A549 (cell line): ENCODE data around the gene GABBR2. TPM values are rescaled to one million over a fixed set of nuclear protein-coding genes. Genes with fewer than 3 reads are reported as not detected.

ENCODE experiments used
- ATAC-seq, 2 experiments: fragments of 200-7000 bp in 1 of 2; fragments of >200 bp in 1 of 2; cut with Nextera tagmentation in 1 of 2; cut with Tn5 transposase in 1 of 2; 3 replicates each; pipeline versions ENCODE4 v1.8.0 to v1.9.1; 2018 to 2020; ENCODE audit warnings: mild to moderate bottlenecking in 1 of 2, moderate library complexity in 1 of 2
- CTCF ChIA-PET: fragments of 300-600 bp; sonication (Branson Sonifier 250); formaldehyde crosslinking; extraction: SDS; loops from one replicate; lab custom pipeline; 2021; ENCODE audit warnings: antibody characterized with exemption, inconsistent platforms; lab: Yijun Ruan, JAX
- POLR2A ChIA-PET: fragments of 350-600 bp; formaldehyde crosslinking; extraction: SDS; loops from one replicate; lab custom pipeline; 2021; ENCODE audit warnings: antibody characterized with exemption, inconsistent platforms; lab: Yijun Ruan, JAX
- DNase-seq, 2 experiments: peaks; one replicate each; pipeline versions ENCODE4 v3.0.0 to v3.0.0-alpha.2; 2011 to 2016; ENCODE audit warnings: low read depth in 1 of 2, low spot score in 1 of 2
- FAIRE-seq: peaks from 2 replicates; lab custom pipeline; 2011; peaks lifted over from hg19 to GRCh38; lab: Jason Lieb, UNC
- H3K27ac ChIP-seq, 2 experiments: fragments of >200 bp; sonication (Bioruptor Twin); formaldehyde crosslinking; 3 replicates each; pipeline ENCODE4 v1.5.1; 2016 to 2017
- H3K4me1 ChIP-seq: fragments of >200 bp; sonication (Bioruptor Twin); formaldehyde crosslinking; 3 replicates; pipeline ENCODE4 v1.6.1; 2016
- H3K4me2 ChIP-seq: fragments of >200 bp; sonication (Bioruptor Twin); formaldehyde crosslinking; 3 replicates; pipeline ENCODE4 v1.6.1; 2016
- H3K4me3 ChIP-seq: fragments of >200 bp; sonication (Bioruptor Twin); formaldehyde crosslinking; 3 replicates; pipeline ENCODE4 v1.5.1; 2016
- H3K9me3 ChIP-seq: fragments of >200 bp; sonication (Bioruptor Twin); formaldehyde crosslinking; 3 replicates; pipeline ENCODE4 v1.6.1; 2016
- CEBPB ChIP-seq, 2 experiments: fragments of >200 bp in 1 of 2; sonication (Bioruptor Twin) in 1 of 2; formaldehyde crosslinking in 1 of 2; IDR thresholded peaks; 2 replicates each; pipeline ENCODE4 v1.6.1; 2012 to 2016
- CHD4 ChIP-seq: fragments of 200-600 bp; sonication (generic); IDR thresholded peaks from 2 replicates; pipeline ENCODE4 v1.6.1; 2016; ENCODE audit warnings: antibody characterized with exemption, mild to moderate bottlenecking, borderline replicate concordance
- E2F6 ChIP-seq: IDR thresholded peaks from 2 replicates; pipeline ENCODE4 v1.6.1; 2012; ENCODE audit warnings: low read depth, borderline replicate concordance
- GATA3 ChIP-seq: IDR thresholded peaks from 2 replicates; pipeline ENCODE4 v1.6.1; 2012; ENCODE audit warnings: borderline replicate concordance
- HES2 ChIP-seq: fragments of >200 bp; sonication (Bioruptor Twin); formaldehyde crosslinking; IDR thresholded peaks from 2 replicates; pipeline ENCODE4 v1.6.1; 2016
- HEYL ChIP-seq: fragments of 250-450 bp; sonication (Bioruptor Pico); IDR thresholded peaks from 2 replicates; pipeline ENCODE4 v1.8.0; 2021; ENCODE audit warnings: mild to moderate bottlenecking, moderate library complexity
- MAFK ChIP-seq: fragments of 450-650 bp; IDR thresholded peaks from 2 replicates; pipeline ENCODE4 v1.6.1; 2014; ENCODE audit not compliant: partially characterized antibody
- MAX ChIP-seq: IDR thresholded peaks from 2 replicates; pipeline ENCODE4 v1.6.1; 2012
- NFE2L2 ChIP-seq: fragments of 150-350 bp; conservative IDR thresholded peaks from 2 replicates; pipeline ENCODE4 v1.6.1; 2014; ENCODE audit warnings: low read length
- NPAS2 ChIP-seq: fragments of 250-450 bp; sonication (Bioruptor Pico); IDR thresholded peaks from 2 replicates; pipeline ENCODE4 v1.8.0; 2022; ENCODE audit warnings: mild to moderate bottlenecking, moderate library complexity, borderline replicate concordance
- POLR2AphosphoS2 ChIP-seq: conservative IDR thresholded peaks from 2 replicates; pipeline ENCODE4 v1.6.1; 2012; ENCODE audit warnings: low read length, improper control_type of control experiment, inconsistent platforms
- ZFP36 ChIP-seq: fragments of 450-650 bp; IDR thresholded peaks from 2 replicates; pipeline ENCODE4 v1.6.1; 2014; ENCODE audit warnings: borderline replicate concordance; ENCODE audit not compliant: partially characterized antibody
- WGBS: methylation state at CpG from one replicate; pipeline ENCODE4 v1.1.6; 2017; ENCODE audit errors: missing lambda C conversion rate; 5-methylcytosine and 5-hydroxymethylcytosine counted together
- polyA plus RNA-seq, 4 experiments: library from polyadenylated mRNA; depleted of rRNA in 3 of 4; stranded (reverse); fragments of >200 nt; fragmentation: RNase III in 1 of 4; extraction: RNeasy Plus Mini Kit Qiagen cat#74134 plus additional on column Dnase treatment in 1 of 4; gene quantifications; 2 replicates in 3 of 4; 3 replicates in 1 of 4; pipeline ENCODE4 v1.2.3, GENCODE V29; 2011 to 2017
- TF ChIP-seq, protein P1 (sequence below): fragments of 450-650 bp; IDR thresholded peaks from 2 replicates; pipeline ENCODE4 v1.6.1; 2014; ENCODE audit warnings: antibody characterized with exemption
- TF ChIP-seq, protein P2 (sequence below): fragments of >200 bp; sonication (Bioruptor Twin); formaldehyde crosslinking; IDR thresholded peaks from 3 replicates; pipeline ENCODE4 v1.5.1; 2016

GABBR2 gene
- polyA plus RNA-seq, 2 of the 4 experiments (the other 2 are of a cell fraction), result 0.08 to 0.57 TPM

GRCh38 chr9:98416294-98417248 lies 292.2 kb downstream of the GABBR2 start:
- ChIA-PET POLR2A (no interaction called here), CTCF (interaction anchor here (0.5 to 2.0 kb wide), 7 partner anchors 10 to 107 kb away, joined by 3 to 9 read pairs (median 3); no protein-coding TSS in a partner anchor)
- WGBS, result 44% methylated on average over 10 of the region's 10 CpGs
- 0 out of 3 replicates have a peak, but pooled peaks cover 2% of the 10 kb centered on the region for H3K9me3 ChIP-seq
- no peaks in the 10 kb centered on the region for H3K4me1 ChIP-seq
- ATAC-seq (peak in 1 of 2 experiments; percentile 43; a peak in 3 of 6 replicates), DNase-seq (no peak), FAIRE-seq (no peak)
- H3K4me3 ChIP-seq, result no peak overlapping the region
- H3K4me2 ChIP-seq, result no peak overlapping the region
- H3K27ac ChIP-seq, result no peak overlapping the region
- TF ChIP-seq NFE2L2 (no peak), POLR2AphosphoS2 (no peak), GATA3 (no peak), HES2 (no peak), CHD4 (no peak), MAFK (no peak), HEYL (CRISPR knock-in tag) (no peak)

DNA sequence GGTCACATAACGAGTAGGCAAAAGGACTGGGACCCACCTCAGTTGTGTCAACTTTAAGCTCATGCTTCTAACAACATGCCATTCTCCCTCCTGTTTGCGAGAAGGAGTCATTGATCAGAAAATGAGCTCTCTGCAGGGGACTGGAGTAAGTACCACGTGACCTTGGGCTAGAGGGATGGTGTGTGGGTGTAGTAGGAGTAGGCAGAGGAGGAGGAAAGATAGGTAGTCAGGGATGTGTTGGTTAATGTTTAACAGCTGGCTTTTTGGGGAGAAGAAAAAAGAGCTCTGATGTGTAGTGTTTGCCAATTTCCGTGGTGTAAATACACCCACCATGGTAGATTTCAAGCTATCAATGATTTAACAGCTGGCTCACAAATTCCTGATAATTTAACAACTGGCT lies 293.0 kb downstream of the GABBR2 start:
- DNase-seq (no peak), ATAC-seq (no peak), FAIRE-seq (no peak)
- Histone ChIP-seq H3K27ac (no peak overlapping the region), H3K9me3 (0 out of 3 replicates have a peak, but pooled peaks cover 2% of the 10 kb centered on the region), H3K4me1 (no peaks in the 10 kb centered on the region), H3K4me2 (no peak overlapping the region), H3K4me3 (no peak overlapping the region)
- ChIA-PET POLR2A (no interaction called here), CTCF (interaction anchor here (0.8 to 2.0 kb wide), 6 partner anchors 9 to 107 kb away, joined by 3 to 9 read pairs (median 4); no protein-coding TSS in a partner anchor)
- TF ChIP-seq, protein P1, sequence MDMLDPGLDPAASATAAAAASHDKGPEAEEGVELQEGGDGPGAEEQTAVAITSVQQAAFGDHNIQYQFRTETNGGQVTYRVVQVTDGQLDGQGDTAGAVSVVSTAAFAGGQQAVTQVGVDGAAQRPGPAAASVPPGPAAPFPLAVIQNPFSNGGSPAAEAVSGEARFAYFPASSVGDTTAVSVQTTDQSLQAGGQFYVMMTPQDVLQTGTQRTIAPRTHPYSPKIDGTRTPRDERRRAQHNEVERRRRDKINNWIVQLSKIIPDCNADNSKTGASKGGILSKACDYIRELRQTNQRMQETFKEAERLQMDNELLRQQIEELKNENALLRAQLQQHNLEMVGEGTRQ, result peak; percentile 41
- no peak for TF ChIP-seq NPAS2 (CRISPR knock-in tag)
- no peak for TF ChIP-seq CEBPB (IDR thresholded peaks at IDR 0.05)
- TF ChIP-seq, protein P2, sequence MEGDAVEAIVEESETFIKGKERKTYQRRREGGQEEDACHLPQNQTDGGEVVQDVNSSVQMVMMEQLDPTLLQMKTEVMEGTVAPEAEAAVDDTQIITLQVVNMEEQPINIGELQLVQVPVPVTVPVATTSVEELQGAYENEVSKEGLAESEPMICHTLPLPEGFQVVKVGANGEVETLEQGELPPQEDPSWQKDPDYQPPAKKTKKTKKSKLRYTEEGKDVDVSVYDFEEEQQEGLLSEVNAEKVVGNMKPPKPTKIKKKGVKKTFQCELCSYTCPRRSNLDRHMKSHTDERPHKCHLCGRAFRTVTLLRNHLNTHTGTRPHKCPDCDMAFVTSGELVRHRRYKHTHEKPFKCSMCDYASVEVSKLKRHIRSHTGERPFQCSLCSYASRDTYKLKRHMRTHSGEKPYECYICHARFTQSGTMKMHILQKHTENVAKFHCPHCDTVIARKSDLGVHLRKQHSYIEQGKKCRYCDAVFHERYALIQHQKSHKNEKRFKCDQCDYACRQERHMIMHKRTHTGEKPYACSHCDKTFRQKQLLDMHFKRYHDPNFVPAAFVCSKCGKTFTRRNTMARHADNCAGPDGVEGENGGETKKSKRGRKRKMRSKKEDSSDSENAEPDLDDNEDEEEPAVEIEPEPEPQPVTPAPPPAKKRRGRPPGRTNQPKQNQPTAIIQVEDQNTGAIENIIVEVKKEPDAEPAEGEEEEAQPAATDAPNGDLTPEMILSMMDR, result no peak
- TF ChIP-seq E2F6, result no peak
- WGBS, result 28% methylated on average over 4 of the region's 4 CpGs

DNA sequence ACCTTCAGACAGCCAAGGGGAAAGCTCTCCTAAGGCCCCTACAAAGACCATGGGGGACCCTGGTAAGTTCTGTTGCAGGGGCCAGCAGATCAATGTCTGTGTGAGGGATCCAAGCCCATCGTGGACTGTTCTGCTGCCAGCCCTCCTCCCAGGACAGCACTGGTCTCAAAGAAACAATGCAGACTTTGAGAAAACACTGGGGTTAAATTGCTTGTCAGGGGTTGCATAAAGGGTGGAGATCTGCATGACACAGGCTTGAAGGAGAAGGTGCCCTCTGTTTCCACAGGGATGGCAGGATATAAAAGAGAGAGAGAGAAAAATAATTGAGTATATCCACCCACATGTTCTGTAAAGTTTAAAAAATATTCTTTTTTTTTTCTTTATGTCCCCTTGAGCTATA lies 295.7 kb downstream of the GABBR2 start:
- no peak overlapping the region for H3K4me3 ChIP-seq
- no peak for TF ChIP-seq CEBPB (IDR thresholded peaks at IDR 0.05)
- TF ChIP-seq MAX, result no peak
- no peak for TF ChIP-seq ZFP36
- DNase-seq (no peak), FAIRE-seq (no peak), ATAC-seq (no peak)
- H3K4me2 ChIP-seq, result no peak overlapping the region
- POLR2A ChIA-PET, result no interaction called here
- WGBS, result 0% methylated on average over 1 of the region's 1 CpG
- CTCF ChIA-PET, result no interaction called here
- H3K9me3 ChIP-seq, result 0 out of 3 replicates have a peak, but pooled peaks cover 2% of the 10 kb centered on the region
- no peaks in the 10 kb centered on the region for H3K4me1 ChIP-seq
- no peak overlapping the region for H3K27ac ChIP-seq
